HG02938 (cell line): ENCODE data around the gene LARGE2.

Source experiments
- ATAC-seq: cut with Tn5 transposase; IDR thresholded peaks from one replicate; pipeline ENCODE4 v1.9.1; 2021; ENCODE audit warnings: mild to moderate bottlenecking, moderate library complexity; ENCODE audit not compliant: unreplicated experiment

LARGE2 gene

GRCh38 chr11:45928535-45929215 is 6.2 kb downstream of the LARGE2 start:
- no peak for ATAC-seq

GRCh38 chr11:45929486-45930030 is 7.1 kb downstream of the LARGE2 start:
- peak; percentile 6 for ATAC-seq

GRCh38 chr11:45930031-45930794 is 7.8 kb downstream of the LARGE2 start:
- ATAC-seq, result peak; percentile 93

- ATAC-seq, result no peak
Measured at GRCh38 chr11:45930951-45931570, 8.6 kb downstream of the LARGE2 start.

- no peak for ATAC-seq
Measured at GRCh38 chr11:45931739-45932138, 9.3 kb downstream of the LARGE2 start.

- no peak for ATAC-seq
Measured at GRCh38 chr11:45932217-45932616, 9.8 kb downstream of the LARGE2 start.

GRCh38 chr11:45933131-45933831 is 10.8 kb downstream of the LARGE2 start:
- no peak for ATAC-seq

- ATAC-seq, result no peak
Measured at GRCh38 chr11:45933846-45934579, 11.6 kb downstream of the LARGE2 start.

- no peak for ATAC-seq
Measured at GRCh38 chr11:45934580-45935318, 12.3 kb downstream of the LARGE2 start.

- ATAC-seq, result no peak
Measured at GRCh38 chr11:45935349-45936064, 13.1 kb downstream of the LARGE2 start.

- ATAC-seq, result no peak
Measured at GRCh38 chr11:45936511-45937054, 14.1 kb downstream of the LARGE2 start.

GRCh38 chr11:45937916-45938315 is 15.5 kb downstream of the LARGE2 start:
- no peak for ATAC-seq

- no peak for ATAC-seq
Measured at GRCh38 chr11:45939836-45940235, 17.4 kb downstream of the LARGE2 start.

GRCh38 chr11:45941285-45941684 is 18.8 kb downstream of the LARGE2 start:
- ATAC-seq, result no peak

GRCh38 chr11:45942381-45942780 is 19.9 kb downstream of the LARGE2 start:
- ATAC-seq, result no peak

GRCh38 chr11:45945397-45945999 is 23.0 kb downstream of the LARGE2 start:
- no peak for ATAC-seq

GRCh38 chr11:45947885-45948284 is 25.4 kb downstream of the LARGE2 start:
- ATAC-seq, result no peak

- no peak for ATAC-seq
Measured at GRCh38 chr11:45948356-45948755, 25.9 kb downstream of the LARGE2 start.
